PC-9 (cell line): Measurements from ENCODE around the gene CPNE4. TPM values are rescaled to one million over a fixed set of nuclear protein-coding genes. Genes with fewer than 3 reads are reported as not detected.

Source experiments
- BruUV-seq: library from RNA; stranded (reverse); fragments of 400-500 nt; replicated peaks from 2 replicates; lab custom pipeline; 2021; lab: Mats Ljungman, UMichigan
- CTCF ChIA-PET: fragments of 300-600 bp; sonication (Branson Sonifier 250); formaldehyde crosslinking; loops from one replicate; lab custom pipeline; 2022; ENCODE audit warnings: antibody characterized with exemption; lab: Charles Lee
- POLR2A ChIA-PET: fragments of 300-600 bp; sonication (Branson Sonifier 250); formaldehyde crosslinking; loops from one replicate; lab custom pipeline; 2022; ENCODE audit warnings: antibody characterized with exemption; ENCODE audit not compliant: unreplicated experiment; lab: Charles Lee
- DNase-seq, 2 experiments: peaks; one replicate each; pipeline versions ENCODE4 v3.0.0 to v3.0.0-alpha.2; 2015 to 2022; ENCODE audit warnings: mixed read lengths in 1 of 2
- H2AFZ ChIP-seq: fragments of 200-600 bp; sonication (generic); 2 replicates; pipeline ENCODE4 v1.8.1; 2017; ENCODE audit warnings: antibody characterized with exemption
- H3F3A ChIP-seq: fragments of 200-600 bp; sonication (generic); 2 replicates; pipeline ENCODE4 v1.8.1; 2017; ENCODE audit warnings: antibody characterized with exemption, mild to moderate bottlenecking, low read depth; ENCODE audit not compliant: insufficient read depth
- H3K27ac ChIP-seq: fragments of 200-600 bp; sonication (generic); 2 replicates; pipeline ENCODE4 v1.6.1; 2016; ENCODE audit warnings: mixed run types
- H3K27me3 ChIP-seq: fragments of 200-600 bp; sonication (generic); 2 replicates; pipeline ENCODE4 v1.6.1; 2016; ENCODE audit warnings: low read depth, mixed run types; ENCODE audit not compliant: insufficient read depth
- H3K36me3 ChIP-seq: fragments of 200-600 bp; sonication (generic); 2 replicates; pipeline ENCODE4 v1.6.1; 2016; ENCODE audit warnings: low read depth, mixed run types
- H3K4me1 ChIP-seq: fragments of 200-600 bp; sonication (generic); replicated peaks from 2 replicates; pipeline ENCODE4 v1.6.1; 2016; ENCODE audit warnings: mixed run types; ENCODE audit not compliant: insufficient read depth
- H3K4me2 ChIP-seq: fragments of 200-600 bp; sonication (generic); 2 replicates; pipeline ENCODE4 v1.6.1; 2017; ENCODE audit warnings: mixed run types
- H3K4me3 ChIP-seq: fragments of 200-600 bp; sonication (generic); 2 replicates; pipeline ENCODE4 v1.6.1; 2016; ENCODE audit warnings: mixed run types
- H3K79me2 ChIP-seq: fragments of 200-600 bp; sonication (generic); 2 replicates; pipeline ENCODE4 v1.6.1; 2017; ENCODE audit warnings: low read depth, mixed run types
- H3K9me2 ChIP-seq: fragments of 200-600 bp; sonication (generic); 2 replicates; pipeline ENCODE4 v1.8.1; 2017; ENCODE audit warnings: mild to moderate bottlenecking; ENCODE audit not compliant: insufficient read depth
- H3K9me3 ChIP-seq: fragments of 200-600 bp; sonication (generic); 2 replicates; pipeline ENCODE4 v1.8.1; 2016; ENCODE audit warnings: low read depth; ENCODE audit not compliant: insufficient read depth
- H4K20me1 ChIP-seq: fragments of 200-600 bp; sonication (generic); 2 replicates; pipeline ENCODE4 v1.8.1; 2017; ENCODE audit not compliant: insufficient read depth
- EZH2 ChIP-seq: fragments of 200-600 bp; sonication (generic); IDR thresholded peaks from 2 replicates; pipeline ENCODE4 v1.8.0; 2017; ENCODE audit warnings: antibody characterized with exemption, low read depth
- intact Hi-C: fragments of 100-400 bp; cut with micrococcal nuclease; formaldehyde crosslinking; loops from one replicate; pipeline ENCODE4 v1.10.0; 2022; ENCODE audit not compliant: unreplicated experiment
- total RNA-seq: library from RNA; stranded (reverse); gene quantifications from 2 replicates; pipeline ENCODE4 v1.2.3, GENCODE V29; 2021
- TF ChIP-seq, protein P1 (sequence below): fragments of 200-600 bp; sonication (generic); conservative IDR thresholded peaks from 2 replicates; pipeline ENCODE4 v1.6.1; 2017; ENCODE audit warnings: mixed run types, antibody characterized with exemption, mild to moderate bottlenecking, moderate library complexity

The CPNE4 gene
- total RNA-seq, 1 experiment from 2014 or later, result 0.22 TPM

DNA sequence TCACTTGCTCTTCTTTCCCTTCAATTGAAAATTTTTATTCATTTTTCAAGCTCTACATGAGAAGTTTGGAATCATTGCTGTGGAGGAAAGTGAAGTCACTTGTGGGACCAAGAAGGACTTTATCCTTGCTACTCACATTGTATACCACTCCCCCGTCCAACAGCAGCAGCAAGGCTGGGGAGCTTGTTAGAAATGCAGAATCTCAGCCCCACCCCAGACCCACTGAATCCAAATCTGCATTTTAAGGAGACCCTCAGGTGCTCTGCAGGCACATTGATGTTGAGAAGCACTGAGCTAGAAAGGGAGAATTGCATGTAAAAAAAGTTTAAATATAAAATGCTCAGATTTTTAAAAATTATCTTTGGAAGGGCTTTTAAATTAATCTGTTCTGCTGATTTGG lies 329.7 kb downstream of the CPNE4 start:
- TF ChIP-seq EZH2, result no peak
- TF ChIP-seq, protein P1, sequence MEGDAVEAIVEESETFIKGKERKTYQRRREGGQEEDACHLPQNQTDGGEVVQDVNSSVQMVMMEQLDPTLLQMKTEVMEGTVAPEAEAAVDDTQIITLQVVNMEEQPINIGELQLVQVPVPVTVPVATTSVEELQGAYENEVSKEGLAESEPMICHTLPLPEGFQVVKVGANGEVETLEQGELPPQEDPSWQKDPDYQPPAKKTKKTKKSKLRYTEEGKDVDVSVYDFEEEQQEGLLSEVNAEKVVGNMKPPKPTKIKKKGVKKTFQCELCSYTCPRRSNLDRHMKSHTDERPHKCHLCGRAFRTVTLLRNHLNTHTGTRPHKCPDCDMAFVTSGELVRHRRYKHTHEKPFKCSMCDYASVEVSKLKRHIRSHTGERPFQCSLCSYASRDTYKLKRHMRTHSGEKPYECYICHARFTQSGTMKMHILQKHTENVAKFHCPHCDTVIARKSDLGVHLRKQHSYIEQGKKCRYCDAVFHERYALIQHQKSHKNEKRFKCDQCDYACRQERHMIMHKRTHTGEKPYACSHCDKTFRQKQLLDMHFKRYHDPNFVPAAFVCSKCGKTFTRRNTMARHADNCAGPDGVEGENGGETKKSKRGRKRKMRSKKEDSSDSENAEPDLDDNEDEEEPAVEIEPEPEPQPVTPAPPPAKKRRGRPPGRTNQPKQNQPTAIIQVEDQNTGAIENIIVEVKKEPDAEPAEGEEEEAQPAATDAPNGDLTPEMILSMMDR, result no peak
- Histone ChIP-seq H3K36me3 (no peaks in the 10 kb centered on the region), H3K4me2 (peak overlapping the region; percentile 54), H3K9me3 (0 out of 2 replicates have a peak, but pooled peaks cover 4% of the 10 kb centered on the region), H3K4me1 (peaks cover 24% of the 10 kb centered on the region), H3K27me3 (no peaks in the 10 kb centered on the region), H3K27ac (peak overlapping the region; percentile 84), H3K9me2 (no peaks in the 10 kb centered on the region), H3F3A (no peaks in the 10 kb centered on the region), H3K4me3 (no peak overlapping the region), H2AFZ (peak overlapping the region; percentile 49; the same call in 1 of the 2 replicates), H3K79me2 (no peaks in the 10 kb centered on the region), H4K20me1 (no peaks in the 10 kb centered on the region)
- intact Hi-C loops, result no loop called here
- CTCF ChIA-PET, result no interaction called here
- DNase-seq, result no peak
- POLR2A ChIA-PET, result no interaction called here
- no TSS peak for BruUV-seq

DNA sequence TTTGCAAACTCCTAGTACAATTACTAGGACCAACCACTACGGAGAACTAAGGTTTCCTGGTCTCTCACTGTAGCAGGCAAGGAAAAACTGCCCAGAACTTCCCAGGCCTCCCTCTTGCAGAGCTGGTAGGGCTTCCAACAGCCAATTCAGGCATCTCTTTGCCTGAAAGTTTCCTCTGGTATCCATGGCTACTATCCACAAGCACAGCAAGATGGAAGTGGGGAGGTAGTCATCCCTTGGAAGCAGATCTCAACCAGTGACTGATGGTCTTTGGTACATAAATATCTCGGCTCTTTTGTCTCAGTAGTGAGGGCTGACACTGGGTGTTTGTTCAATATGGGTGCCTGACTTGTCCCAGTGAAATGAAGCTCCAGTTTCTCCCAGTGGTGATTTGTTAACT lies 330.7 kb downstream of the CPNE4 start:
- TF ChIP-seq, protein P1, result no peak
- TF ChIP-seq EZH2, result no peak
- Histone ChIP-seq H4K20me1 (no peaks in the 10 kb centered on the region), H3F3A (no peaks in the 10 kb centered on the region), H3K4me1 (peaks cover 24% of the 10 kb centered on the region), H3K36me3 (no peaks in the 10 kb centered on the region), H3K27me3 (no peaks in the 10 kb centered on the region), H3K79me2 (no peaks in the 10 kb centered on the region), H2AFZ (no peak overlapping the region), H3K9me2 (no peaks in the 10 kb centered on the region), H3K9me3 (0 out of 2 replicates have a peak, but pooled peaks cover 4% of the 10 kb centered on the region), H3K27ac (no peak overlapping the region), H3K4me3 (no peak overlapping the region), H3K4me2 (no peak overlapping the region)
- ChIA-PET CTCF (no interaction called here), POLR2A (no interaction called here)
- DNase-seq, result no peak
- intact Hi-C loops, result no loop called here
- no TSS peak for BruUV-seq

- Histone ChIP-seq H3K79me2 (no peaks in the 10 kb centered on the region), H3K4me1 (peaks cover 21% of the 10 kb centered on the region), H2AFZ (no peak overlapping the region), H3K27me3 (no peaks in the 10 kb centered on the region), H3K27ac (no peak overlapping the region), H3K9me3 (0 out of 2 replicates have a peak, but pooled peaks cover 4% of the 10 kb centered on the region), H3K4me2 (no peak overlapping the region), H3K4me3 (no peak overlapping the region), H3K36me3 (no peaks in the 10 kb centered on the region), H3F3A (no peaks in the 10 kb centered on the region), H4K20me1 (no peaks in the 10 kb centered on the region), H3K9me2 (no peaks in the 10 kb centered on the region)
- intact Hi-C loops, result no loop called here
- CTCF ChIA-PET, result no interaction called here
- TF ChIP-seq EZH2, result no peak
- TF ChIP-seq, protein P1, result no peak
- no TSS peak for BruUV-seq
- DNase-seq, result no peak
- POLR2A ChIA-PET, result no interaction called here
Observed at GRCh38 chr3:131702146-131702545, 332.7 kb downstream of the CPNE4 start.
